Measurements from ENCODE around the gene LRRC28.
A peak's percentile ranks its signal among the peaks of the same experiment; 100 is the strongest.

Gene LRRC28

GRCh38 chr15:99424978-99425656 lies 173.8 kb downstream of the LRRC28 start:
- DNase-seq, result peak; percentile 71 to 72

GRCh38 chr15:99425657-99426301 lies 174.5 kb downstream of the LRRC28 start:
- no peak for DNase-seq

- no peak for DNase-seq
Measured at GRCh38 chr15:99426431-99427105, 175.3 kb downstream of the LRRC28 start.

- DNase-seq, result no peak
Measured at GRCh38 chr15:99427210-99427609, 175.9 kb downstream of the LRRC28 start.

- no peak for DNase-seq
Measured at GRCh38 chr15:99427668-99428361, 176.5 kb downstream of the LRRC28 start.

- DNase-seq, result no peak
Measured at GRCh38 chr15:99429681-99430081, 178.4 kb downstream of the LRRC28 start.

GRCh38 chr15:99430881-99431401 lies 179.7 kb downstream of the LRRC28 start:
- DNase-seq, result no peak

- no peak for DNase-seq
Measured at GRCh38 chr15:99431661-99432091, 180.4 kb downstream of the LRRC28 start.

- DNase-seq, result no peak
Measured at GRCh38 chr15:99432271-99433025, 181.2 kb downstream of the LRRC28 start.

- DNase-seq, result no peak
Measured at GRCh38 chr15:99433026-99433756, 181.9 kb downstream of the LRRC28 start.

- no peak for DNase-seq
Measured at GRCh38 chr15:99433757-99434450, 182.6 kb downstream of the LRRC28 start.

- no peak for DNase-seq
Measured at GRCh38 chr15:99434506-99435112, 183.3 kb downstream of the LRRC28 start.

GRCh38 chr15:99435113-99435695 lies 183.9 kb downstream of the LRRC28 start:
- no peak for DNase-seq

GRCh38 chr15:99435877-99436541 lies 184.7 kb downstream of the LRRC28 start:
- DNase-seq, result no peak

GRCh38 chr15:99436542-99437314 lies 185.4 kb downstream of the LRRC28 start:
- no peak for DNase-seq

- DNase-seq, result no peak
Measured at GRCh38 chr15:99437315-99438223, 186.3 kb downstream of the LRRC28 start.

GRCh38 chr15:99438224-99438585 lies 186.9 kb downstream of the LRRC28 start:
- DNase-seq, result no peak

Data from Kasumi-1 (cell line).